Measurements from ENCODE around the gene PPP6R2.

GRCh38 chr22:50308597-50308935 is 34.6 kb upstream of the PPP6R2 start:
- no peak for TF ChIP-seq CTCF (IDR thresholded peaks at IDR 0.05)
- TF ChIP-seq POLR2A (IDR thresholded peaks at IDR 0.05) = no peak
- no peak for TF ChIP-seq EP300 (IDR thresholded peaks at IDR 0.05)
